GM21576 (cell line): Measurements from ENCODE around the gene SEC24D.
A peak's percentile ranks its signal among the peaks of the same experiment; 100 is the strongest.

ENCODE experiments used
- ATAC-seq: cut with Tn5 transposase; IDR thresholded peaks from one replicate; pipeline ENCODE4 v1.9.1; 2021; ENCODE audit warnings: mild to moderate bottlenecking, moderate library complexity; ENCODE audit not compliant: unreplicated experiment

Gene SEC24D

GRCh38 chr4:118843237-118843636, 7.3 kb upstream of the SEC24D start:
- ATAC-seq = no peak

DNA sequence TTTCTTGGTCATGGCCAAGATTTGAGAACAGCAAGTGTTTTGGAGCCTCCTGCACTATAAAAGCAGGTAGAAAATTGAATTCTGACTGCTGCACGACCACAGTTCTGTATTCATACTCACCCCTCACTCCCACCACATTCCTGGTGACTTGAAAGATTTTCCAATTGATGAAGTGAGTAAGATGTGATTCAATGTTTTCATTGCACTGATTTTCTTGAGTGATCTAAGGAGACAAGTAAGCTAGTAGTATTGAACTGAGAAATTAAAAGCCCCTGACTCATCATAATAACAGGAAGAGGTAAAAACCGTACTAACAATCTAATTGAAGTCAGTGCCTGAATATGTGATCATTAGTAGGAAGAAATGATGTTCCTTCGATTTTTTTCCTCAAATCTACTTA, 6.1 kb upstream of the SEC24D start:
- no peak for ATAC-seq

DNA sequence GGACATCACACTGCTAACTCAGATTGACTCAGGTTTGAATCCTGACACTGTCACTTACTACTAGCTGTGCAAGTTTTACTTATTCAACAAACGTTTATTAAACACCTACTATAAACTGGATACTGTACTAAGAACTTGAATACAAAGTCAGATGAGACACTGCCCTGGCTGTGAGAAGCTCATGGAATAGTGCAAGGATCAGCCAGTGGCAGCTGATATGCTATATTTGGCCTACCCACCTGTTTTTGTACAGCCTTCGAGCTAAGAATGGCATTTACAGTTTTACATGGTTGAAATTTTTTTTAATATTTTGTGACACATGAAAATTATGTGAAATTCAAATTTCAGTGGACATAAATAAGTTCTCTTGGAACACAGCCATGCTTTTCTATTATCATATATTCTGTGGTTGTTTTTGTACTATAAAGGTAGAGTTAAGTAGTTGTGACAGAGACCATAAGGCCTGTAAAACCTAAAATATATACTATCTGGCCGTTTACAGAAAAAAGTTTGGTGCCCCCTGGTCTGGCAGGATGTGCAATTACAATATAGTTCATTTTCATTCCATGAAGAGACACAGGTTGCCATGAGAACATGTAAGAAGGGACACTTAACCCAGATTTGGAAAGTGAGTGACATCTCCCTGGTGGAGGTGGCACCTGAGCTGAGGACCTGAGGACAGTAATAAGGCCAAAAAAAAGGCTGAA, 3.4 kb upstream of the SEC24D start:
- no peak for ATAC-seq

DNA sequence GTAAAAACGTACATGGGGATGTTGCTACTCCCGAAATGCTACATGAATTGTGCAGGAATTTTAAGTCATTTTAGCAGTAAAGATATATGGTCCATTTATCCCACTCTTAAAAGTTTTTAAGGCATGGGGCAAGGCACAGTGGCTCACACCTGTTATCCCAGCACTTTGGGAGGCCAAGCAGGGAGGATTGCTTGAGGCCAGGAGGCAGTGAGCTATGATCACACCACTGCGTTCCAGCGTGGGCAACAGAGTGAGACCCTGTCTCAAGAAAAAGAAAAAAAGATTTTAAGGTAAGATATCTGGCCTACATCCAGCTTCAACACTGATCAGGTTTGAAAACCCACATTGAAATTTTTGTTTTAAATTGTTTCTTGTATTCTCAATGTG, 1.2 kb upstream of the SEC24D start:
- no peak for ATAC-seq

DNA sequence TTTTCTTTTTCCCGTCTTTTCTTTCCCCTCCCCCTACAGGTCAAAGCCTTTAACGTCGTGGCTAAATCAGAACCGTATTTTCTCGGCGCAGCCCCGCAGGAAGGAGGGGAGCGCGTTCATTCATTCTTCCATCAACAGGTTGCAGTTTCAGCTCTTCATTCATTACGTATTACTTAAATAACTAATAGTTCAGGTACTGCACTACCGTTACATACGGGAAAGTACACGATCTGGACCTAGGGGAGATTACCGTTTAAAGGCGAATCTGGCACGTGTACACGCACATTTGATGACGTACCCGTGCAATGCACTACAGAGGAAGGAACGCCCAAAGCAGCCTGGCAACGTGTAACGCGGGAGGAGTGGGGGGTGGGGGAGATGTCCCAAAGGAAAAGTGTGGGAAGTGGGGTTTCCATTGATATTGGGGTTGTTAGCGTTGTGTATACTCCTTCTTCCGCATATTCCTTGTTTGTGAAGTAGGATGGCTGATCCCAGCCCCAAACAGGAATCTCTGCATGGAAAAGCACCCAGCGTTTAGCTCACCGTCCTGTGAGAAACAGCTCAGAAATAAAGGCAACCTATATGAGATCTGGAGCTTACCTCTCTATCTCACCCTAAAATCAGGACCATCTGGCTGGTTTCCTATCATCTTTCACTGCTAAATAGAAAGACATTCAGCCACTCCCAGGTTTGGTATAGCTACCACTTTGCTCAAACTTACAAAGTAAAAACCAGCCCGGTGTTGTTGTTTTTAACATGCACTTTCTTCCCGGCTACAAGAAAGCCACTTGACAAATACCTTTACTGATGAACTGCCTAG, 585 bp upstream of the SEC24D start:
- peak; percentile 36 for ATAC-seq

DNA sequence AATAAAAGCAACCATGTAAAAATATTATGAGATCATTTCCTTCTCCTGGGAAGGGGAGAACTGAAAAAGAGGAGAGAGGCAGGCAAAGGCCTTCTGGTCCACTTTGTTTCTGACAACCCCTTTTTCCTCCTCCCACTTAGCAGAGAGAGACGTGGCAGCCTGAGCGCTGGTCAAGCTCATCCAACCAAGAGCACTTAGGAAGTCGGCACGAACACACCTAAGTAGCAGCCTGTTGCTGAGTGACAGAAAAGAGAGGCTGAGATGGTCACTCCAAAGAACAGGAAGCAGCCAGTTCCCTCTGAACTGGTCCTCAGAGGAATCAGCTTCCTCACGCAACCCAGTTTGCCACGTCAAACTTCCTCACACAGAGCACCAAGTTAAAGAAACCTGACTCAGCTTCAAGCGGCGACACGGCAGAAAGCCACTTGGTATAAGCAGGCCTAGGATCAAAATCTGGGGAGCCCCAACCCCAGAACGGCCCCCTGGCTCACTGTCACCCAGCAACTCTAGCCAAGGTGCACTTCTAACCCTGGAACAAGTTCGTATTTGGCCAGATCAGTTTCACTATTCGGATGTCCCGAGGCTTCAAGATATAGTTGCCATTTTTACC, 861 bp downstream of the SEC24D start:
- ATAC-seq = peak; percentile 66

DNA sequence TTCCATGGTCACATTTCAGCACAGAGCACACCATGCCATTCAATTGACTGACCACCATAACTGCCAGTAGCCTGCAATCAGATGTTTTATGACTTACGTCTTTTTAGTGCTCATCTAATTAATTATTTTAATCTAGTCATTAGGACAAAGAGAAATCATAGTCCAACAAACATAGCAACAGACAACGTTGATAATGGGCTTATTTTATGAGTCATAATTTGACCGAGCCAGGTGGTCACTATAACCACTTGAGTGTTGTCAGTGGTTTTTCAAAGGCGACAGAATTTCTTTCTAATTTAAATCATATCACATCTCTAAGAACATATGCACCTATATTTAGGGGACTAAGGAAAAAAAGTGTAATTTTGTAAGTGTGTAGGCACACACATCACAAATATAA, 1.9 kb downstream of the SEC24D start:
- no peak for ATAC-seq

GRCh38 chr4:118833192-118833820, 2.6 kb downstream of the SEC24D start:
- ATAC-seq = no peak

- no peak for ATAC-seq
These were observed 6.8 kb downstream of the SEC24D start for GRCh38 chr4:118829107-118829506.

DNA sequence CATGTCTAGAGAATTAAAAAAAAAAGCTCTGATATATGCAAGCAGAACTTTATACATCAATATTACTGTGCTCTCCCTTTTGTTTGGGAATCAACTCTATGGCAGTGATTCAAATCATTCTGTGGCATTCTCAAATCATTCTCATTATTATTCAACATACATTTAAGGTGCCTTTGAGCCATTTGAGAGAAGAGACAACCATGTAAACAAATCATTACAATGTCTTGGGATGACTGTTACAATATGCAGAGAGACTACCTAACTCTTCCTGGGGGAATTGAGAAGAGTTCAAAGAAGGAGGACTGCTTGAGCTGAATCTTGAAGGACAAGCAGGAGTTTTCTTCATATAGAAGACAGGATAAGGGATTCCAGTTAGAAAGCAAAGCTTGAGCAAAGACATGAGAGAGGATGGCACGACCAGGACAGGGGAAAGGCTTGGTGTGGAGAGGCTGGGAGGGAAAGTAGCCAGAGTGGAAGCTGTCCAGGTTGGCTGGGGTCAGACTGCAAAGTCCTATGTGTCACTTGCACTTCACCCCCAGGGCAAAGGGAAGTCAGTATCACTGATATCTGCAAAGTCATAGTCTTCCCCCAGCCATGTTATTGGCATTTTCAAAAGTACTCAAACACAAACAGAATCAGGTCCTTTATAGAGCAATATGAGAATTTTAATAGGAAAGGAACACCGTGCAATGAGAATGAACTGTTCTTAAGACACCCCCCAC, 9.0 kb downstream of the SEC24D start:
- no peak for ATAC-seq

GRCh38 chr4:118825799-118826198, 10.1 kb downstream of the SEC24D start:
- ATAC-seq = peak; percentile 67

GRCh38 chr4:118824141-118824540, 11.8 kb downstream of the SEC24D start:
- no peak for ATAC-seq

DNA sequence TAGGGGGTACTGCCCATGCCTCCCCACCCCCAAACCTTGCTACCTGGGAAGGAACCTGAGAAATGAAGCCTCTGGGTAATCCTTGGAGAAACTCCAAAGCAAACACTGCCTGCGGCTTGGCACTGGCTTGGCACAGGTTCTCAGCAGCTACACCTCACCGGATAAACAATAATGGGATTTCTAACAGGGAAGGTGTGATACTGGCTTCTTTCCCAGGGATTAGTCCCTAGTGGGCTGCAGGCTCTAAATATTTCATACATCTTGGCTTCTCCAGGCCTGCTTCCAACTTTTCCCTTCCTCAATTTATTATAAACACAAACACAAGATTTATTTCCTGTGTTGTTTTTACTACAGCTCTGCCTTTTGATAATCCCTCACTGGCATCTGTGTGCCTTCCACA, 12.5 kb downstream of the SEC24D start:
- ATAC-seq = no peak

DNA sequence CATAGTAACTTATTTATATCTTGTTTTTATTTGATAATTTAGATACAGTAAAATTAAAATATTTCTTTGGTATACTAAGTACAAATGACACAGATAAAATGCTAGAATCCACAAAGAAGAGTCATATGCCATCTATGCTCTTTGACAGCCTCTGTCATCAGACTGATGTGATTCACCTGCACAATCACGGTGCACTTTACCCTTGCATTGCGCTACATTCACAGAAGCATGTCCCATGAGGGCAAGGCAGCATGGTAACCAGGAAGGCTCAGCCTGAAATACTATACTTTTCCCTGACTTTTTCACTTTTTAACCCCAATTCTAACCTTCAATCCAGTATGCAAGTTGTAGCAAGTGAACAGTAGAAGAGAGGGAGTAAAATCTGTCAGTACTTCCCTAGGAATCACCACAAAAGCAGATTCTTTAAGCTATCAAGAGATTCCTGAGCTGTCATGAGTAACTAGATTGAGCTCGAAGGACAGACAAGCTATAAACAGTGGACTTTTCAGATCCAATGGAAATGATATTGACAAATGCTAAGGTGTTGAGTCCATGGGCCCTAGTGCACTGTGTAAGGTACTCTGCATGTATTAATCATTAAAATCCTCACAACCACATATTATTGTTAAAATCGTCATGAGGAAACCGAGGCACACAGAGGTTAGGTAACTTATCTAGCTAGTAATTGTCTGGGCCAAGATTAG, 14.2 kb downstream of the SEC24D start:
- ATAC-seq = no peak

DNA sequence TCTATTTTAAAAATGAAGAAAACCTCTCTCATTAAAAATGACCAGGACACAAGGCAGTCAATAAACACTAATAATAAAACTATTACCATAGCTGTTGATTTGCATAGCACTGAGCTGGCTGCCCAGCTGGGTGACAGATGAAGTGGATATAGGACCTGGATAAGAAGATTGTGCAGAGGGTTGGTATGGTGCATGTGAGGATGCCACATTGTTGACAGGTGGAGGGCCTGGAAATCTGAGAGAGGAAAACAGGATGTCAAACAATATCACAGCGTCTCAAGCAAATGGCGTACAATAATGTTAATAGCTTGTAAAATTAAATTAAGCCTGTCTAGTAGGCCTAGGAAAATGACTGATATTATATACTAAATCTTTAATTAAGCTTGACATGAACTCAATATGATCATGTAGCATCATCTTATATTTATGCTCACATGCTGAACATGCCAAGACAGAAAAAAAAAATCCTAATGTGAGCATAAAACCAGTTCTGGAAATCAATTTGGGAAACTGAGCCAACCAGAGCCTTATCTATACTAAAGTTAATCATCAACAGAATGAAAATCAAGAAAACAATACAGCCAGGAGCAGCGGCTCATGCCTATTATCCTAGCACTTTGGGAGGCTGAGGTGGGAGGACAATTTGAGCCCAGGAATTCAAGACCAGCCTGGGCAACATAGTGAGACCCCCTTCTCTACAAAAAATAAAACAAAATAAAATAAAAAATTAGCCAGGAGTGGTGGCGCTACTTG, 18.6 kb downstream of the SEC24D start:
- ATAC-seq = no peak

DNA sequence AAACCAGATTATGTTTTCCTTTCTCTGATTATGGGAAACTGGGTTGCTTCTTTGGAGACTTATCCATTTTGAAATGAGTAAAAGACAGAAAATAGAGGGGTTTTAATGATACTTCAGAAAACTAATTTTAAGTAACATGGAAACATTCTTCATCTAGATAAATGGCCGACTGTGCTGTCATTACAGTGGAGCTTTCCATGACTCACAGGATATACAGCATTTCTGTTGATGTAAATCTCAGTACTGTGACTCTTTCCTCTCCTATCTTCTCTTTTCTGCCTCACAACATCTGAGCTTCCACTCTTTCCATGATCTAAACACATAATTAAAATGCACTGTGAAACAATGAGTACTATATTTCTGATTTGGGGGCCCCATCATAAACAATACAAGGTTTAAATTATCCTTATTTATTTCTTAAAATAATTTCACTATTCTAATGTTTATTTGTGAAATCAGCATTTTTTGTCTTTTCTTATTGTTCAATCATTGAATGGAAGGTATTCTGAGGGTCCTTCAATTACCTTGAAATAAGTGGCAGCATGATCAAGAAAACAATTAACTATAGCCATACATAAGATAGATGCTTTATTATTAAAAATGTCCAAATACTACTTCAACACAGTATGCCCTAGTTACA, 19.3 kb downstream of the SEC24D start:
- ATAC-seq = no peak

GRCh38 chr4:118814891-118815290, 21.0 kb downstream of the SEC24D start:
- ATAC-seq = no peak

DNA sequence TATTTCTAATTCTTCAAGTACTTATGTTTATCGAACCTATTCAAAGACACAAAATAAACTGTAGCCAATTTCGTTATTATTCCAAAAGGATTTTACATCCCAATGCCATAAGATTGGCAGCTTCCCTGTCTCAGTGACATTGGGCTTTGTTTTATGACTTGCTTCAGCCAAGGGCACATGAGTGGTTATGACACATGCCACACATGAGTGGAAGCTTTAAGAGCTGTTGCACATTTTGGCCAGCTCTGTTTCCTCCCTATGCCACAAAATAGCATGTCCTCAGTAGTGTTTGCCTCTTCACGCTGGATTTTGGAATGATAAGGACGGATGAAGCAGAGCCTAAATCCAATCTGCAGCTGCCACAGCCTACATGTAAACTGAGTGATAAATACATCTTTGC, 21.9 kb downstream of the SEC24D start:
- ATAC-seq = no peak

DNA sequence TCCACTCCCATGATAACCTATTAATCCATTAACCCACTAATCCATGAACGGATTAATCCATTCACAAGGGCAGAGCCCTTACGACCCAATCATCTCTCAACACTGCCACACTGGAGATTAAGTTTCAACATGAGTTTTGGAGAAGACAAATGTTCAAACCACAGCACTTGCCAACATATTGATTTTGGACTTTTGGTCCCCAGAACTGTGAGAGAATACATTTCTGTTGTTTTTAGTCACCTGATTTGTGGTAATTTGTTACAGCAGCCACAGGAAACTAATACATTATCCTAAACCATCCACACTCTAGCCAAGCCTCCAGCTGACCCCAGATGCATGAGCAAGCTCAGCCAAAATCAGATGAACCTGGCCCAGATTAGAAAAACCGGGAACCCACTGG, 22.4 kb downstream of the SEC24D start:
- ATAC-seq = no peak
